Adrenal gland (tissue), 5 donors: ENCODE data around the gene GARS1.

Experiments
- POLR2A ChIP-seq, 2 donors: fragments of 450-650 bp; IDR thresholded peaks; one replicate each; pipeline ENCODE4 v1.6.1; 2017; ENCODE audit warnings: antibody characterized with exemption in 2 of 2, mild to moderate bottlenecking in 2 of 2, moderate library complexity in 1 of 2
- TF ChIP-seq, protein P1 (sequence below), 6 experiments: fragments of 450-650 bp in 4 of 6; fragments of 200-600 bp in 2 of 6; sonication (generic) in 1 of 6; IDR thresholded peaks; 1 replicate in 5 of 6; 2 replicates in 1 of 6; pipeline versions ENCODE4 v1.5.1 to v1.8.0; 2016 to 2021; ENCODE audit warnings: antibody characterized with exemption in 6 of 6, mild to moderate bottlenecking in 2 of 6, moderate library complexity in 1 of 6
- donor health status: DM: no; HTN: no; CAD: no.

- TF ChIP-seq, protein P1, sequence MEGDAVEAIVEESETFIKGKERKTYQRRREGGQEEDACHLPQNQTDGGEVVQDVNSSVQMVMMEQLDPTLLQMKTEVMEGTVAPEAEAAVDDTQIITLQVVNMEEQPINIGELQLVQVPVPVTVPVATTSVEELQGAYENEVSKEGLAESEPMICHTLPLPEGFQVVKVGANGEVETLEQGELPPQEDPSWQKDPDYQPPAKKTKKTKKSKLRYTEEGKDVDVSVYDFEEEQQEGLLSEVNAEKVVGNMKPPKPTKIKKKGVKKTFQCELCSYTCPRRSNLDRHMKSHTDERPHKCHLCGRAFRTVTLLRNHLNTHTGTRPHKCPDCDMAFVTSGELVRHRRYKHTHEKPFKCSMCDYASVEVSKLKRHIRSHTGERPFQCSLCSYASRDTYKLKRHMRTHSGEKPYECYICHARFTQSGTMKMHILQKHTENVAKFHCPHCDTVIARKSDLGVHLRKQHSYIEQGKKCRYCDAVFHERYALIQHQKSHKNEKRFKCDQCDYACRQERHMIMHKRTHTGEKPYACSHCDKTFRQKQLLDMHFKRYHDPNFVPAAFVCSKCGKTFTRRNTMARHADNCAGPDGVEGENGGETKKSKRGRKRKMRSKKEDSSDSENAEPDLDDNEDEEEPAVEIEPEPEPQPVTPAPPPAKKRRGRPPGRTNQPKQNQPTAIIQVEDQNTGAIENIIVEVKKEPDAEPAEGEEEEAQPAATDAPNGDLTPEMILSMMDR (IDR thresholded peaks at IDR 0.05), result no peak
- TF ChIP-seq POLR2A (IDR thresholded peaks at IDR 0.05), result no peak
These were observed 72.5 kb downstream of the GARS1 start for GRCh38 chr7:30667172-30667571.
